GM21381 (cell line): ENCODE results near the gene VPS13A.
A peak's percentile ranks its signal among the peaks of the same experiment; 100 is the strongest.

Source experiments
- ATAC-seq: cut with Tn5 transposase; IDR thresholded peaks from one replicate; pipeline ENCODE4 v1.9.1; 2021; ENCODE audit warnings: mild to moderate bottlenecking, moderate library complexity; ENCODE audit not compliant: unreplicated experiment

The VPS13A gene

DNA sequence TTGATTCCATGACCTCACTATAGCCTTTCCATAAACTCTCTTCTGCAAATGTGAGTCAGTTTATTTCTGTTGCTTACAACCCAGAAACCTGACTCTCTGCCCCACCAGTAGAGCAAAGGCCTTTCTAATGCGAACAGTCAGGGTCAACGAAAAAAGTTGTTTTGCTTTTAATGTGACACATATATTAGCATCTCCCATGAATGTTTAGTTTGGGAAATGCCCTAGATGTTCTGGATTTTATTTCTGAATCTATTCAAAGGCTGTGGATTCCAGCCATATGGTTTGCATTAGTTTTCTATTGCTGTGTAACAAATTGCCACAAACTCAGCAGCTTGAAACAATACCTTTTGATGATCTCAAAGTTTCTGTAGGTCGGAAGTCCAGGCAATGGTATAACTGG, 277.3 kb downstream of the VPS13A start:
- ATAC-seq = no peak

DNA sequence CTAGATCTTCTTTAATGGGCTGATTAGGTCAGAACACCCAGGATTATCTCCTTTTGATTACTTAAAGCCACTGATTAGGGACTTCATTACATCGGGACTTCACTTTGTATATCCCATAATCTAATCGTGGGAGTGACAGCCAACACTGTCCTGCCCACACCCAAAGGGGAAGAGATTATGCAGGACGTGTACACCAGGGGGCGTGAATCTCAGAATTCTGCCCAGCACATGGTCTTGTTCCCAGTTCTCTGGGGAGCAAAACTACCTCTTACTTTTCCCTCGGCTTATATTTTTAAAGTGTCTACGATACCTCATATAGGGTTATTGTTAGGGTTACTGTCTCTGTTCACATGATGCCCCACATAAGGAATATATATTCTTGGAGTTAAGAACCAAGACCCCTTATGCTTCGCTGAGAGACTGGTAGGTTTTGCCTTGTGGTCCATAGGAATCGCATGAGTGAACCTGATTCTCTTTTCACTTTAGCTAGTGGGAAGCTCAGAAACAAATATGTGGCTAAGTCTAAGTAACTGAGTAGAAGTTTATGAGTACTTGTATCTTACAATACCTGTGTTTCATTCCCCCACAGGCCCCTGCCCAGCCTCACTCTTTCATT, 278.1 kb downstream of the VPS13A start:
- ATAC-seq = no peak

DNA sequence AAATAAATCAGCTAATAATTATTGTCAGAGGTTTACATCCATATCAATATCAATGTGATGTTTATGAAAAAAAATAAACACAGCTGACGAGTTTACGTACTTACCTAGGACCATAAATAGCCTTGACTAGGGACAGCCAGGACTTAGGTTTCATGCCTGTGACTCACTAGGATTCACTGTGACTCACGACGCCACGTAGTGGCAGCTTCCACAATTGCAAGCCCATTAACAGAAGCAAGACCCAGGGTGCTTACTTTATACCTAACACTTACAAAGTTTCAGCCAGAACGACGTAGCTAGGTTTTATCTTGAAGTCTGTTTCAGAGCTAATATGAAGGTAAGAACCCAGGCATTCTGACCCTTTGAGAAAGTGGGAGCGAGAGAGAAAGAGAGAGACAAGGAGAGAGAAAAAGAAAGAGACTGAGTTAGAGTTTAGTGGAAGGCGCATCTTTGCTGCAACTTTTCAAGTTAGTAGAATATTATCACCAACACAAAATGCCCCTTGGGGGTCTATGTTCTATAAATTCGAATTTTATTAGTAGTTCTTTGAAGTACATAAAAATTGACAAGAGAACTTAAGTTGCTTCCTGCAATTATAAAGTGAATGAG, 279.6 kb downstream of the VPS13A start:
- ATAC-seq = peak; percentile 85

- ATAC-seq = peak; percentile 76
Observed at GRCh38 chr9:77457916-77458592, 280.7 kb downstream of the VPS13A start.

DNA sequence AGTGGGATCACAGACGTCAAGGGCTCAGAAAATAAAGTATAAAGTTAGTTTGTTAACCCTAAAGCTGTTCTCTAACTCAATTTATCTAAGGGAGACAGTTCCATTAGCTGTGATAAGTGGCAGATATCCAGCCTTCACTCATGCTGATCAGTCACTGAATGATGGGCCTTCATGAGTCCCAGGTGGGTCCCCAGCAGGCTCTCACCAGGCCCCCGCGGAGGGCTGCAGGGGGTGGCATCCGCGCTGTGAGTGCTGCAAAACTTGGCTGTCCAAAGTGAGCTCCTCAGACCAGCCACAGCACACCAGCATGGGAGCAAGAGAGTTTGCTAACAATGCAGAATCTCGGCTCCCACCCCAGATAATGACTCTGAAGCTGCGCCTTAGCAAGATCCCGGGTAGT, 283.6 kb downstream of the VPS13A start:
- no peak for ATAC-seq

DNA sequence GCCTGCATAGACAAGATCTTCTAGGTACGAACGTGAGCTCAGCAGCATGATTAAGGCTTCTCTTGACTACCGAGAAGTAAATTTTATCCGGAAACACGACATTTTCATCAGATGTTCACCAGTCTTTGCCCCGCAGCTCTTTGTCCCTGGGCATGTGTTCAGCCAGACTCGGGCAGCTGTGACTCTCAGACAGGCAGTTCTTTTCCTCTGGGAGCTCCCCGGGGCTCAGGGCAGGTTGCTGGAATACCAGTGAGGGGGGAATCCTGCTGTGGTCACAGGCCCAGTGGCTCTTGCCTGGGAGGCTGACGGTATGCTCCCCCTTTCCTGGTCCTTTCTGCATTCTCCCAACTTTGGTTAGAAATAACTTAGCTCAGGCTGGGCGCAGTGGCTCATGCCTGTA, 284.7 kb downstream of the VPS13A start:
- ATAC-seq = no peak

DNA sequence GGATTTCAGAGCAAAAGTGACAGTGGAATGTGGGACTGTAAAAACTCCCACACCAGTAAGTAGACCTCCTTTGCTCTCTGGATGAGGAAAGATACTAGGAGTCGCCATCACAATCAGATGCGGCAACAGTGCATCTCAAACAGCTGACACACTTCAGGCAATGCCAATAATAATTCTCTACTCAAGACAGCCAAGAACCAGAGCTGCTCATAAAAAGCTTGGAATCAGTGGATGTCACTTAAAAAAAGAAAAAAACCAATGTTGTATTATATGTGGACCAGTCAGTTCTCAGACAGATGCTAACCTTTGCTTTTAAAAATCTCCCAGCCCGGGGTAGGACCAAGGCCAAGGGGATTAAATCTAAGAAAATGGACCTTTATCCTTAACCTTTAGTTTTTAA, 285.8 kb downstream of the VPS13A start:
- ATAC-seq = no peak

DNA sequence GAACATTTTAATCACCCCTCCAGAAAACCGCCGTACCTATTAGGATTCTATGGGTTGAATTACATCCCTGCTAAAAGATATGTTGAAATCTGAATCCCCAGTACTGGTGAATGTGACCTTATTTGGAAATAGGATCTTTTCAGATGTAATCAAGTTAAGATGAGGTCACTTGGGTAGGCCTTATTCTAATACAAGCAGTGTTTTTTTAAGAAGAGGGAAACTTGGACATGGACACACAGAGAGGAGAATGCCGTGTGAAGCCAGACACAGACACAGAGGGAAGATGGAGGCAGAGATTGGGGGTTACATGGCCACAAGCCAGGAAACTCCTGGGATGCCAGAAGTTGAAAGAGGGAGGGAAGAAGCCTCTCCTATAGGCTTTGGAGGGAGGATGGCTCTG, 287.3 kb downstream of the VPS13A start:
- no peak for ATAC-seq

DNA sequence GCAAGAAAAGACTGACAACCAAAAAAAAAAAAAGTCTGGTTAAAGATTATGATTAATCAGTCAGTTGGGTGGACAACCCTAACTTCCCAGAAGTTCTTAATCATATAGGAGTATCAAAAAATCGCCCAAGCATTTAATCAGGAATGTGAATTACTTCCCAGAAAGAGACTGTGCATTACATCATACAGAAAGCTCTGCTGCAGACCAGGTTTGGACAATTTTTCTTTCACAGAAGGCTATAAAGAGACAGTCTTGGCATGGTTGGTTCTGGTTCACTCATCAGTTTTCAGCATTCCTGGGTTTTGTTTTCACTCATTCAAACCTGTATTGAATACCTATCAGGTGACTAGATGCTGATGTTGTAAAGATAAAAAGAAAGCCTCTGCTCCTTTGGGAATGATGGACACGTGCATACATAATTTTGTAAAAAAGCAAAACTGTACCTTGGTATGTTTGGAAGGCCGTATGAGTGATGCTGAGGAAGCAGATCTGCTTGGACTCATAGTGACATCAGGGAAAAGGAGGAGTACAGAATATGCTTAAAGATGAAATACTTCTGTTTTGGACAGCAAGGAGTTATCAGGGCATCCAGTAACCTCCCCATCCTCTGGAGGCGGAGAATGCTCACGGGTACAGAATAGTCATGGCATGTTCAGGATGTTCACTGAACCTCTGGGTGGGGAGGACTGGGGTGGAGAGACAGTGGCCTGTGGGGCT, 292.3 kb downstream of the VPS13A start:
- ATAC-seq = no peak
